Measurements from ENCODE around the gene RYR3. TPM values are rescaled to one million over a fixed set of nuclear protein-coding genes. Genes with fewer than 3 reads are reported as not detected.
"Not testable (repeated sequence)": the region's sequence is repeated elsewhere in the genome, so short reads cannot be mapped to it uniquely, and the experiment has no call there.

Gene RYR3
- total RNA-seq, 1 donor from 2014 or later: 6.3 TPM

DNA sequence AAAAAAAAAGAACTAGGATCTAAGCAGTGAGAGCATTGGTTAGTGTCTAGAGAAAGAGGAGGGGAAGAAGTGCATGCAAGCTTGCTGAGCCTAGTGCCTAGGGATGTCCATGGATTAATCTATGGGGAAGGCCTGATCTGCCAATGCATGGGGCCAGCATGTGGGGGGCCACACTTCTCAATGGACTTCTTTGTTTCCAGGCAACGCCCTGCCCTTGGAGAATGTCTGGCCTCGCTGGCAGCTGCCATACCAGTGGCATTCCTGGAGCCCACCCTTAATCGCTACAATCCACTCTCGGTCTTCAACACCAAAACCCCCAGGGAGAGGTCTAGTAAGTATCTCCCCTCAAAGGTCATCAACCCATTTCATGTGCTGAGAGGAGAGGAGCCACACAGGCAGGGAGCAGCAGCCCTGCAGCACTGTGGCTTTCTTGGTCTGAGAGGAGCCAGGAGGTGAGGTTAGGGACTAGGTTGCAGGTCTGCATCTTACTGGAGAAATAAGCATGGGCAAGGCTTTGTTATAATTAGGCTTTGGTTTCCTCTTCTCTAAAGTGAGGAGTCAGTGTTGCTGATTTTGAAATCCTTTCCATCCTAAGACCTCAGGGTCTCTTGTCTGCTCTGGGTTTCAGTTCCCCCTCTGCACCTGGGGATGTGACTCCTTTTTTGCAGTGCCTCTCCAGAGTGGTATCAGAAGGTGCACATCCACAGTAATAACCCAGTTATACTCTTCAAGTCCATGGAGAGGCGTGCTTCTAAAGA lies 469.4 kb downstream of the RYR3 start:
- DNase-seq: no peak

DNA sequence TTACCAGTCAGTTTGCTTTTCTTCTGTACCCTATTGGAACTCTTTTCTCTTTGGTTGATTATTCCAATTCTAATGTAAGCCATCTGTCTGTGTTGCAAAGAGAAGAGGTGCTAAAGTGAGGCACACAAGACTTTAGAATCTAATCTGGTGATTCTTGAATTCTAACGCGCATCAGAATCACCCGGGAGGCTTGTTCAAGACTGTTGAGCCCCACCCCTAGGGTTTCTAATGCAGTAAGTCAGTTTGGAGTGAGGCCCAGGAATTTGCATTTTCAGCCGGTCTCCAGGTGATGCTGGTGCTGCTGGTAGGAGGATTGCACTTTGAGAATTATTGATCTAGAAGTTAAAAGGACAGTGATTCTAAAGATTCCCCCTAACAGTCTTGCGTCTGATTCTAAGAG lies 472.2 kb downstream of the RYR3 start:
- DNase-seq: no peak

DNA sequence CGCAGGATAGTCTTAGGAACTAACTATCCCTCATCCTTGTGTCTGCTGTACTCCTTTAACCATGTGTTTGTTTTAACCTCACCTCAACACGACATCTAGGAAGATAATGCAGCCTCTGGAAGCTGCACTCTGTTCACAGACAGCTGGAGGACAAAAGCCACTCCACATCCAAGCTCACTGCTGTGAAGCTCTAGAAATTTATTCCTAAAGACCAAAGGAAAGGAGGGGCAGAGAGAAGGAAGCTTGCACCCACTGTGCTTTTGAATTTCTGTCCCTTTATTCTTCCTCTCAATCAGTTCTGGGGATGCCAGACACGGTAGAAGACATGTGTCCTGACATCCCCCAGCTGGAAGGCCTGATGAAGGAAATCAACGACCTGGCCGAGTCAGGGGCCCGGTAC lies 474.6 kb downstream of the RYR3 start:
- no peak for DNase-seq

DNA sequence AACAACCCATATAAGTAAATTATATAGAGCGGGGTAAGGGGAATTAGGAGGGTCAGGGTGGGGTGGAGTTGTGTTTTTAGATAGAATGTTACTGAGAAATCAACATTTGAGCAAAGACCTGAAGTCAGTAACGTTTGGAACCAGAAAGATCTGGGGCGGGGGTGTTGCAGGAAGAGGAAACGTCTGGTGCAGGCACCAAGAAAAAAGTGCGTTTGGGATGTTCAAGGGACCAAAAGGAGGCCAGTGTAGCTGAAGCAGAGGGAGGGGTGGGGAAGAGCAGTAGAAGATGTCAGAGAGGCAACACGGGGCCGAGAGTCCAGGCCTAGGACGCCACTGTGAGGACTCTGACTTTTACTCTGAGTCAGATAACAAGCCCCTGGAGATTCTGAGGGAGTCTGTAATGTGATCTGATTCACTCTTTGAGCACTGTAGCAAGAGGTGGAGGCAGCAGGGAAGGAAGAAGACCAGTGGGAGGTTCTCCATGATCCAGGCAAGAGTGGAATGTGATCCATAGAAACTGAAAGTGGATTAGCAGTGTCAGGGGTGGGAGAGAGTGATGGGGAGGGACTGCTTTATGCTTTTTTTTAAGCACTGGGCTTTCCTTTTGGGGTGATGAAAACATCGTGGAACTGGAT lies 478.3 kb downstream of the RYR3 start:
- no peak for DNase-seq

DNA sequence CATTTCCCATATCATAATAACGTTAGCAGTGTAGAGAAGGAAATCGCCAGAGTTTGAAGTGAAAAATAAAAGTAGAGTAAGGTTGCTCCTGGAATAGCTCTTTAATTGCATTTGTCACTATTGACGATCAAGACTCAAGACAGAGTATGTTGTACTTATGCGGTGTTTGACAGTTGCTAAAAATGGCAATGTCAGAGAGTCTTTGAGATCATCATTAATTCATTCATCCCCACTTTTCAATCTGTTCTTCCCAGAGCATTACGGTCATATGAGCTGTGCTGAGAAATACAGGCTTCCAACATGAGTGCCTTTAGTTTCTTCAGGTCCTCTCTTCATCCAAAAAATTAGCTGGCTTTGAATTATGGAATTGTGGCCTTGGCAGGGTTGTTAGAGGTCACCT lies 483.7 kb downstream of the RYR3 start:
- no peak for DNase-seq

DNA sequence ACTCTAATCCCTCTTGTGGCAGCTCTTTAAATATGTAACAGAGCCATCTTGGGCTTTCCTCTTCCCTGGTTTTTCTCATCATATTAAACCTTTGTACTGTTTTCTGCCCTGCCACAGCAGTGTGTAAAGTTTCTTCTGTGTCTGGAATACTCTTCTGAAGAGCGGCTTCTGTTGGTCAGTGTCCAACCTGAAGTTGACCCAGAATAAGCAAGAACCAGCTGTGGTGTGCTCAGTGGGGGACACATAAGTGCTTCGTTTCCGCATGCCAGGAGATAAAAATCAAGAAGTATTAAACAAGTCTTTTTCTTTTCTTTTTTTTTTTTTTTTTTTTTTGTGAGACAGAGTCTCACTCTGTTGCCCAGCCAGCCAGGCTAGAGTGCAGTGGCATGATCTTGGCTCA lies 484.3 kb downstream of the RYR3 start:
- DNase-seq: no peak

DNA sequence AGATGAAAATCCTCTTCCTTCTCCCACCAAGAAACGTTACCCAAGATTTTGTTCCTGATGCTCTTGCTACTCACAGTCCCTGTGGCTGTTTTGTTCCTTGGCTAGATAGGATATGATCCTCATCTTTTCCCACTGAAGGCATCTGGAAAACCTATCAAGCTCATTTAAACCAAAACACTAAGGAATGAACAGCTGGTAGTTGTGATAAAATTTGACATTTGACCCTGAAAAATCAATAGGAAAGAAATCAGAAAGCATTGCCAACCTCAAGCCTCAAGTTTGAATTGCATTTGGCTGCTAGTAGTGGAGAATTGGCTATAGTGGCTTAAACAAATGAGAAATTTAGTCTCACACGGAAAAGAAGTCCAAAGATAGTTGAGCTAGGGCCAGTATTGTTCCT lies 486.9 kb downstream of the RYR3 start:
- DNase-seq: no peak

DNA sequence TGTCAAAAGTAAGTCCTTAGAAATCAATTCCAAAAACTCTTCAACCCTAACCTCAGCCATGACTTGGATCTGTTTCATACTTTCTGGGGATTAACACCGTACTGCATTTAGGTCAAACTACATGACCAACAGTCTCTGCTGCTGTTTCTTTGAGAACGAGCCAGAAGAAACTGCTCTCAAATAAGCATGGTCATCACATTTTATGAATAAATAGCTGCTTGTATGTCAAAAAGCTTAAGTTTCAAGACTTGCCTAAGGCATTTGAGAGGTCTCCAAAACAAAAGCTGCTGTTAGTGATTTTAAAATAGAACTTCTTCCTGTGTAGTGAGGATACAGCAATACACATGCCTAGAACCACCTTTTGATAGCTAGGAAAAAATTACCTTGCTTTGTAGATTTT lies 491.2 kb downstream of the RYR3 start:
- DNase-seq: no peak

DNA sequence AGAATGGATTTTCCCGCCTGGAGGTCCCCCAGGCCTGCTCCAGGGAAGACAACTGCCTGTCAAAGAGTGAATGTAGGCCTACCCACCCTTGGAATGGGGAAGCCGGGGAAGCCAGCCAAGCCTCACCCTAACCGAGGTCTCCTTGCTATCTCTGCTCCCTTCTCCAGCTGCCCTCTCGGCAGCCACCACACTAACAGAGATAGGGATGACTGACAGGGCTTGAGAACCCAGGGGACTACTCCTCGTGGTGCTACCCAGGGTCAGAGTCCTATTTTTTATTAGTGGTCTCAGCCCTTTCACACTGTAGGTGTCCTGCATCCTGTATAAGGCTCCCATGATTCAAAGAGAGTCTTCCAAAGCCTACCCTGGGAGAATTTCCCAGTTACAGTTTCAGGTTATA lies 496.9 kb downstream of the RYR3 start:
- no peak for DNase-seq

DNA sequence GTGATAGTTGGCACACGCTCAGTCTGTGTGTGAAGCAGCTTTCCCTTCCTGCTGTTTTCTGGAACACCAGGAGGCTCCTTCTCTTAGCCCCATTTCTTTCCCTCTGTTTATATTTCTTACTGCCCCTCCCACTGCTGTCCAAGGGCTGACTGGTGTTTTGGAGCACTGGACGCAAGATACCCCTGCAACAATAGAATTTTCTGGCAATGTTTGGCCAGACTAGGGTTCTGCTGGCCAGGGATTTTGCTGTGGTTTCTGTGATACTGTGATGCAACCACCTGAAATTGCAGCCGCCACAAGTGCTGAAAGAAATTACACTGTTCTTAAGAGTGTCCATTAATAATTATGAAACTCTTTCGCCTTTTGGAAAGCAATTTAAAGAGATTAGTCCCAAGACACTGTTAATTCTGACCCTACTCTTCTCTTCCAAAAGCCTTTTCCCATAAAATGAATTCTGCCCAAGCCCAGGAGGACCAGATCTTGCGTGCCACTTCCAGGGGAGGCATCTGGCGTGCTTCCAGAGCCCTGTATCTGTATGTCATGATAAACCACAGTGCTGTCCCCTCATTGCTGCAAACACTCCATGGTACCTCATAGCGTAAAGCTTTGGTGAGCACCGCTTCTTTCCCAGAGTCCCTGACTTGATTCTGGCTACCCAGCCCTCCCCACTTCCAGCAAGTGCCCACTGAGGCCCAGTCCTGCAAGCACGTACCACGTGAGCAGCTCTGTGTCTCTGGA lies 498.1 kb downstream of the RYR3 start:
- no peak for DNase-seq

DNA sequence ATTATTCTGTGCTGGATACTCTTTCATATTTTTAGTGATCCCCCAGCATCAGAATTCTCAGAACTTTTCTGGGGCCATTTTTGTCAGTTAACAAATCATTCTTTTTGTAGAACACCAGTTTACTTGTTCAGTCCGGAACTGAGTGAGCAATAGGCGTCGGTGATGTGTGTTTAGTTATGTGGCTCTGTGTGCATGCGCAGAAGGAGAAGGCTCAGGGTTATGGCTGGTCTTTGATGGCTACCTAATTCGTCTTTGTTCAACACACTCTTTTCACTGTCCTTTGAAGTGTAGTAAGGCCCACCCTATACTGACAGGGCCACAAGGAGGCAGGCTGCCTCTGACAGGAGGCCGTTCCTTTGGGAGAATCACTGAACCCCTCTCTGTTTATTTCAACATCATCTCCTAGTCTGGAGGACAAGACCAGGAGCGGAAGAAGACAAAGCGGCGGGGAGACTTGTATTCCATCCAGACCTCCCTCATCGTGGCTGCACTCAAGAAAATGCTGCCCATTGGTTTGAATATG lies 499.4 kb downstream of the RYR3 start:
- DNase-seq: no peak

DNA sequence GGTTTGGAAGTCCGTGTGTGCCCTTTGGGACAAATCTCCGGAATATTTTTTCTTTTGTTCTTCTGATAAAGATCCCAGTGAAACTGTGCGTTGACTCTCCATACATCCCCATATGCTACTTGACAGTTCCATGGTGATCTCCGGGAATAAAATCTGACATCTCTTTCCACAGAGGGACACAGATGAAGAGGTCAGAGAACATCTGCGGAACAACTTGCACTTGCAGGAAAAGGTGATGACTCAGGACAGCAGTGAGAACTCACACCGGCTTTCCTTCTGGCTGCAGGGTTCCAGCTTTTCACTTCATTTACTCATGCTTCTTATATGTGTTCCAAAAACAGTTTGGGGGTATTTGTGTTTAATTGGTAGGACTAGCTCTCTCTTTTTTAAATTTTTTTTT lies 500.0 kb downstream of the RYR3 start:
- DNase-seq: no peak

DNA sequence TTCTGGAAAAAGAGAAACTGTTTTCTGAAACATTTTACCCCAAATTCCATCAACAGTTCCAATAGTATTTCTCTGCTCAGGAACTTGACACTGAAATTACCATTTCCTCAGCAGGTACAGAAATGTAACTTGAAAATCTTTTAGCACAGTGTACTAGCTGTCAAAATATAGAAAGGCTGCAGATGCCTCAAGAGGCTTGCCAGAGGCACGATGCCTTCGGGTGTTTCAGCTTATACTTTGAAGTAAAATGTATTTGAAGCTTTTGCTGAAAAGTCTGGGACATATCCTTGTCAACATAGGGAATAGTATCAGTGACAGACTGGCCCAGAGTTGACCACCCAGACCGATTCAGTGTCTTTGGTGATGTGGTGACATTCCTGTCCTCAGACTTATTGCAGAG lies 503.1 kb downstream of the RYR3 start:
- DNase-seq: no peak

DNA sequence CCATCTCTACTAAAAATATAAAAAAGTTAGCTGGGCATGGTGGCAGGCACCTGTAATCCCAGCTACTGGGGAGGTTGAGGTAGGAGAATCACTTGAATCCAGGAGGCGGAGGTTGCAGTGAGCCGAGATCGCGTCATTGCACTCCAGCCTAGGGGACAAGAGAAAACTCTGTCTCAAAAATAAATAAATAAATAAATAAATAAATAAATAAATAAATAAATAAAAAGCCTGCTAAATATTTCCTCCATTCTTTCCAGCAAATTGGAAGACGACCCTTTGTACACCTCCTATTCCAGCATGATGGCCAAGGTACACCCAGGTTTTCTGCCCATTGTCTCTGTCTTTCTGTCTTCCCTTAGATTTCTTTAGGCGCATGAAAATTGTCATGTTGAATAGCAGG lies 508.7 kb downstream of the RYR3 start:
- DNase-seq: not testable (repeated sequence)

DNA sequence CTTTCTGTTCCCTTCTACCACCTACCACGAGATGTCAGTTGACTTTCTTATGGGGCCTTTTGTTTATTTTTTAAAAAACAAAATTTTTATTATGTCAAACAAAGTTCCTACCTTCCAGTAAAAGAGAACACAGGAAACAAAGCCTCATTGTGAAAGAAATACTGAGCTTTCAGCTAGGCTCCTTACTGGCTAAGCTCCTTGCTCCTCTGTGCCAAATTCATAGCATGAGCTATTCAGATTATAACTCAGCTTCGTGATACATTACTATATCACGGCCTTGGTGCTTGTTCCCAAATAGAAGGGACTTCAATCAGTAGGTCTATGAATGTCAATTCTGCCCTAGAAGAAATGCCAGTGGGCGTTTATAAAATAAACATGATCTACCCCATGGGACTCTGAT lies 511.7 kb downstream of the RYR3 start:
- no peak for DNase-seq

DNA sequence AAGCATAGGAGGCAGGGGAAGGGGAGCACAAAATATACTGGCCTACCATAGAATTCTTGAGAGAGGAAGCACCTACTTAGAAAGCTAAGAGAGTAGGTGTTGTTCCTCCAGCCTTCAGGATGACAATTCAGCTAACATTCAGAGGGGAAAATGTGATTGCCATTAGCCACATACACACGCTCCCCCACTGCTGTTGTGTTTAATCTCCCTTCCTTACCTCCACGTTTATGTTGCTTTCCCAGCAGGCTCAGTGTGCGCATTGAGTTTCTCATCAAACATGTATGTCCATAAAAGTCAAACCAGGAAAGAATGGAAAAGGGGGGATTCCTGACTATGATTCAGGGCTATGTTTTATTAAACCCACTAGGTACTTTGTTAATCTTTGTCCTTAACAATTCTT lies 512.4 kb downstream of the RYR3 start:
- no peak for DNase-seq

DNA sequence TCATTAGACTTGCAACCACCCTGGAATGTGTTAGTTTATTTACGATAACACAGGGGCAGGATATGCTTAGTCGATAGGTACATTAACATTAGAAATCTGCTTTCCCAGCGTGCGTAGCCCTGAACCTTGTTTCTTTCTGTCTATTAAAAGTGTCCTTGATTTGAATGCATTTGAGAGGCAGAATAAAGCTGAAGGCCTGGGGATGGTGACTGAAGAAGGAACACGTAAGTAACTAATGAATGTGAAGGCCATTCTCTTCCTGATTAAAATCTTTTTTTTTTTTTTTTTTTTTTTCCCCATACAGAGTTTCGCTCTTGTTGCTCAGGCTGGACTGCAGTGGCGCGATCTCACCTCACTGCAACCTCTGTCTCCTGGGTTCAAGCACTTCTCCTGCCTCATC lies 514.7 kb downstream of the RYR3 start:
- no peak for DNase-seq

DNA sequence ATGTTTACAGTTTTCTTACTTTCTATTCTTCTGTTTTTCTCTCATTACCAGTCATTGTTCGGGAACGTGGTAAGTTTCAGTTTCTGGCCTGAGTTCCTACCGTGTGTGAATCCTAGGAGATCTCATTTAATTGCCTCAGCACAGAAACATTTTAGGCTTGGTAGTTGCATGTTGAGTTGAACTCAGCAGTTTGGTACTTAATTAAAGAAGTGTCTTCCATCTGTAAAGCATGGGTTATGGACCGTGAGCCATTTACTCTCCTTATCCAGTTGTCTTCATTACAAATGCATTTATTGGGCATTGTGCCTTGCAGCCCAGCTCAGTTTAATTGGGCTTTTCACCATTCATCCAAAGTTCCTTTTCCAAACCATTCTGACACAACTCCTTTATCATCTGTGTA lies 515.4 kb downstream of the RYR3 start:
- DNase-seq: no peak

DNA sequence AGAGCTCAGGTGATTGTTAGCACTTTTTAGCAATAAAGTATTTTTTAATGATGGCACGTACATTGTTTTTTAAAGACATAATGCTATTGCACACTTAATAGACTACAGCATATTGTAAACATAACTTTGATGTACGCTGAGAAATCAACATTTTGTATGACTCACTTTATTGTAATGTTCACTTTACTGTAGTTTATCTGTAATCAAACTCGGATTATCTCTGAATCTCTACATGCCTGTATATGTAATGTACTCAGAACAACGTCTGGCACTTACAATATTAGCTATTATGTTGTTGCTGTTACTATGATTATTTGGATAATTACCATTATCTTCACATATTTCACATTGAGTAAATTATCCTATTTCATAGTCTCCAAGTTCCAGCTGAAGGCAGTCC lies 519.6 kb downstream of the RYR3 start:
- DNase-seq: no peak

DNA sequence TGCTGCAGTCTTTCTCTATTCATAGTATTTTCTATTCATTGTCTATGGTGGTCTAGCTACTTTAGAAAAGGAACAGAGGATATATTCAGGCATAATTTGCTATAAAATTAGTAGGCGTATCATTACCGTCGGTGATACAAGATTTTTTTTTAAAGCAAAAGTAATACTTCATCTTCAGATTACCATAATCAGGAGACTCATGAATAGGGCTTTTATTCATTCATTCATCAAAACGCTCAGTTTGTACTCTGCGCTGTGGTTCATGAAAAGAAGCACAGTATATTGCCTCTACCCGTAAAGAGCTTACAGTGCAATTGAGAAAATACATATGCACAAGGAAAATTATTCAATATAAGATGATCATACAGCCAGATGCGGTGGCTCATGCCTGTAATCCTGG lies 520.9 kb downstream of the RYR3 start:
- no peak for DNase-seq

DNA sequence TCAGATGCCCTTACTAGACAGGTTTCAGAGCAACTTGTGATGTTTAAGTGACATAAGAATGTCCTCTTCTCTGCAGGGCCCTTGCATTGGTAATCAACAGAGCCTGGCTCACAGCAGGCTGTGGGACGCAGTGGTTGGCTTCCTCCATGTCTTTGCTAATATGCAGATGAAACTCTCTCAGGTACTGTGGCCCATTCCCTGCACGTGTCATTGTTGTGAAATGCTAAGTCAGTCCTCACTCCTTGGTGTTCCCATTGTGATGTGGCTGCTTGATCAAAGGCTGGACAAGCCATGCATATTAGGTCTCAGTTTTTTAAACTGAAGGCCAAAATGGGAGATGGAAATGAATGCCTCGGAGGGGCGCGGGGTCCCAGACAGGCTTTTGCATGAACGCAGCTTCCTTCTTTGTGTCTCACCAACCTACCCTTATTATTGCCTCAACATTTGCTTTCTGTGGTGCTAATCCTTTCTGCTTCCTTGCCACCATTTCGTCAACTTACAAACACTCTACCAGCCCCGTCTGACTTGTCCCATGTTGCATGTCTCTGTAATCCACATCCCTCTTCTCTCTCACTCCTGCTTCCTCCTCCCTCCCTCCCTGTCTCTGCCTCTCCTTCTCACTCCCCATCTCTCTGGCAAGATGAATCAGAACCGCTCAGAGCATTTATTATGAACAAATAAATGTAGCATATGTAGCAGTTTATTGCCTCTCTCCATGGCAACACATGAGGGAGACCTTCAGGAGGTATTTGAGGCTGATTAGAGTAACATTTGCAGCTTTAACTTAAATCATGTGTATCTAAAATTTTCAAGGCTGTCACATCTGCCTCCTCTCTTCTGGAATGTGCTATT lies 524.4 kb downstream of the RYR3 start:
- no peak for DNase-seq

DNA sequence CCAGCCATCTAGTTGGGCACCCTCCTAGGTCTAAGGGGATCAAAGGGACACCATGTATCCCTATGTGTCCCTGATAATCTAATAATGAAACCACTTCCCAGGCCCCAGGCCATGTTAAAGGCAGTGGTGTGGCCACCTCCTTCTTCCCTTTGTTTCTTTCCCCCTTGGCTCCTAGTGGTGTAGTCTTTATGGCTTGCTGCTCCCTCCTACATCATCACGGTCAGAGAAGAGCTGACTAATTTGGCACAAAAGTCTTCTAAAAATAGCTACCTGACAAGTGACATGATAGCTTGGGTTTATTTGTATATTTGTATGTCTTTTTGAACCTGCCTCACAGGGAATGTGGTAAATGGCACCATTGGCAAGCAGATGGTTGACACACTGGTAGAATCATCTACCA lies 526.5 kb downstream of the RYR3 start:
- DNase-seq: no peak

DNA sequence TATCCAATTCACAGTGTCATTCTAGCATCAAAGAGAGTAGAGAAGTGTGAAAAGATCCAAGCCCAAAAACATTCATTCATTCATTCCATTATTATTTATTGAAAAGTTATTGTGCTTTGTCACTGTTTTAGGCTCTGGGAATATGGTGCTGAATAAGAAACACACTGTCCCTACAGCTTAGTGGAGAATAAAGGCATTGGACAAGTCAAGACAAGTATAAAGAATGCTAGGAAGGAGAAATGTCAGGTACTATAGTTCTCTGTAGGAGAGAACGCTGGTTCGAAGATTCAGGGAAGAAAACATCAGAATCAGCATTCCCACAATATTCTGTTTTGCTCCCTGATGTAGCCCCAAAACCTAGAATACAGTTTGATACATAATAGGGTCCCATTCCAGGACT lies 528.8 kb downstream of the RYR3 start:
- no peak for DNase-seq
